ENCODE results near the gene DDX19B. TPM values are rescaled to one million over a fixed set of nuclear protein-coding genes. Genes with fewer than 3 reads are reported as not detected.
"Not testable (repeated sequence)": the region's sequence is repeated elsewhere in the genome, so short reads cannot be mapped to it uniquely, and the experiment has no call there.

Gene DDX19B
- 10 to 100 TPM; 29.8 to 32.3 TPM for total RNA-seq

DNA sequence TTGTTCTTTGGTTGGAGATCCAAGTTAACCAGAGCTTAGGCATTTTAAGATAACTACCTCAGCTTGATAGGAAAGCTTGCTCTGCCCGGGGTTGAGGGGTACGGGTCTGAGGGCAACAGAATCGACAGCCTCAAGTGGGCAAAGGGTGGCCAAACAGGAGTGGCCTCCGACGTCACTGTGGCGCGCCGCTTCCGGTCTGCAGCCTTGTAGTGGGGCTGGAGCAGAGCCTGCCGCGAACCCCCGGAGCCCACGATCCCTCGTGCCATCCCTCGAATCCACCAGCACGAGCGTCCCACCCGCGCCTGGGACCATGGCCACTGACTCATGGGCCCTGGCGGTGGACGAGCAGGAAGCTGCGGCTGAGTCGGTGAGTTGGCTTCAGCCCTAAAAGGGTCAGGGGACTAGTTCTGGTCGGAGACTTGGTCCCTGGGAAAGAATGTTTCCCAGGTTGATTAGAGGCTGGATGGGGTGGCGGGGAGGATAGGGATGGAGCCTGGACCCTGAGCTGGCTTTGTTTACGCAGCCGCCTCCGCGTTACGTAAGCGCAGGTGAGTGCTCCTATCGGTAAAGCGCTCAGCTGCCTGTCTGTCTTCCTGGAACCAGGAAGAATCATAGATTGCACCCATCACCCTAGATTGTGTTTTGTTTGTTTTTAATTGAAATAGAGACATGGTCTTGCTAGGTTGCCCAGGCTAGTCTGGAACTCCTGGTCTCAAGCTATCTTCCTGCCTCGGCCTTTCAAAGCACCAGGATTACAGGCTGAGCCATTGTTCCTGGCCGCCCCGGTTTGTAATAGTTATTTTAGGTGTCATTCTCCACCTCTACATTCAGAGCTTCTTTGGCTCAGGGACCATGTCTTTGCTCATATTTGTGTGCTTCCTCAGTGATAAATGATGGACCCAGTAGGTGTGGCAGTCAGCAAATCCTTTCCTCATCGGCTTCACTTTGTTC, at the start of gene DDX19B:
Gene DDX19B (plus strand): TSS at position 199 of the 951 bp plus-strand sequence. CDS start 112 bp downstream, at position 311.
- Mint-ChIP-seq H3K27ac (peak within 1 kb of the TSS; percentile 84), H3K9me3 (peaks cover 9% of the 10 kb centered on the region)
- ATAC-seq (ENCODE audit: low read depth) = peak; percentile 86

DNA sequence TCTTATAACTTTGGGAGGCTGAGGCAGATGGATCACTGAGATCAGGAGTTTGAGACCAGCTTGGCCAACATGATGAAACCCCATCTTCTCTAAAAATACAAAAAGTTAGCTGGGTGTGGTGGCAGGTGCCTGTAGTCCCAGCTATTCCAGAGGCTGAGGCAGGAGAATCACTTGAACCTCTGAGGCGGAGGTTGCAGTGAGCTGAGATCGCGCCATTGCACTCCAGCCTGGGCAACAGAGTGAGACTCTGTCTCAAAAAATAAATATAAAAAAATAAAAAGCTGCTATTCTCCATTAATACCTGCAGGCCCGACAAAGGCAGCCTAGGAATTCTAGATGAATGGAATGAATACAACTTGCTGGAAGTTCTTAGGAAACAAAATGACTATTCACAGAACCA, 49.3 kb upstream of the DDX19B start:
- POLR2A ChIA-PET = not testable (repeated sequence)

More for the DNA sequence above, at the start of gene DDX19B:
- H3K36me3 Mint-ChIP-seq = peaks cover 25% of the 10 kb centered on the region
- peaks cover 23% of the 10 kb centered on the region for H3K4me1 Mint-ChIP-seq
- H3K27me3 Mint-ChIP-seq = no peaks in the 10 kb centered on the region
- peak; percentile 77 for DNase-seq
- H3K4me3 Mint-ChIP-seq = peak within 1 kb of the TSS; percentile 95
- POLR2A ChIA-PET = interaction anchor here (0.5 to 3.6 kb wide), 13 partner anchors 8 to 224 kb away, joined by 3 to 59 read pairs (median 3); partner anchors contain the start of genes AARS1, COG4 and DDX19A

DNA sequence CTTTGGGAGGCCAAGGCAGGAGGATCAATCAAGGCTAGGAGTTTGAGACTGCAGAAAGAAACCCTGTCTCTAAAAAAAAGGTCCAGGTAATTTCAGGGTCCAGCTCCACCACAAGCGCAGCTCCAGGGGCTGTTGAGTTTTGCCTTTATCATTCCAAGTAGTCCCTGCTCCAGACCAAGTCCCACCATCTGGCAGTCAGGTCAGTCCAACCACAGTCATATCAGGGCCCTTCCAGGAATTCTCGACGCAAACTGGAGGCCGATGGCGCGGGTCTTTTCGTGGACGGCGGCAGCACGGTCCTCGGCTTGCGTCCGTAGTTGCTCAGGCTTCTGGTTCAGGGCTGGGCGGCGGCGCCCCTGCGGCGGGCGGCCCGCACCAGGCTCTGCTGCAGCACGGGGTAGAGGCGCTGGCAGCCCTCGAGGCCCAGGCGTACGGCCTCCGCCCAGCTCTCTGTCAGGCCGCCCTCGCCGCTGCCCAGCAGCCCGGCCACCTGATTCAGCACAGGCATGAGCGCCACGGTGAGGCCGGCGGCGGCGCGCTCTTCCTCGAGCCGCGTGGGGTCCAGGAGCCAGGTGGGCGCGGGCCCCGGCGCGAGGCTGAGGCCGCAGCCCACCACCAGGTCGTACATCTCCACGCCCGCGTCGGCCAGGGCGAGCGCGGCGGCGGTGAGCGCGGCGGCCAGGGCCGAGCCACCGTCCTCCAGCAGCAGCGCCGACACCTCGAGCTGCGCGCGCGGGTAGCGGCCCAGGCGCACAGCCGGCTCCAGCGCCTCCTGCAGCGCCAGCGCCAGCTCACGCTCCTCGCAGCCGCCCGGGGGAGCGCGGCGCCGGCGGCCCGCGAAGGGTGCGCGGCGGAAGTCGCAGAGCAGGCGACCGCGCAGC, 48.0 kb upstream of the DDX19B start:
- Mint-ChIP-seq H3K27ac (peak overlapping the region; percentile 84), H3K4me1 (peaks cover 14% of the 10 kb centered on the region), H3K27me3 (no peaks in the 10 kb centered on the region), H3K4me3 (peak overlapping the region; percentile 83), H3K36me3 (peaks cover 24% of the 10 kb centered on the region), H3K9me3 (no peaks in the 10 kb centered on the region)
- peak; percentile 60 for ATAC-seq (ENCODE audit: low read depth)
- no peak for DNase-seq
- POLR2A ChIA-PET = interaction anchor here (0.7 to 2.9 kb wide), 8 partner anchors 16 to 298 kb away, joined by 3 to 21 read pairs (median 4); partner anchors contain the start of genes AARS1, DDX19A and DDX19B

More for the DNA sequence above, 49.3 kb upstream of the DDX19B start:
- not testable (repeated sequence) for ATAC-seq (ENCODE audit: low read depth); H3K27me3 Mint-ChIP-seq; DNase-seq; H3K9me3 Mint-ChIP-seq
- Mint-ChIP-seq H3K27ac (peak overlapping the region; percentile 73), H3K36me3 (peaks cover 22% of the 10 kb centered on the region), H3K4me3 (peak overlapping the region; percentile 76), H3K4me1 (peaks cover 15% of the 10 kb centered on the region)

DNA sequence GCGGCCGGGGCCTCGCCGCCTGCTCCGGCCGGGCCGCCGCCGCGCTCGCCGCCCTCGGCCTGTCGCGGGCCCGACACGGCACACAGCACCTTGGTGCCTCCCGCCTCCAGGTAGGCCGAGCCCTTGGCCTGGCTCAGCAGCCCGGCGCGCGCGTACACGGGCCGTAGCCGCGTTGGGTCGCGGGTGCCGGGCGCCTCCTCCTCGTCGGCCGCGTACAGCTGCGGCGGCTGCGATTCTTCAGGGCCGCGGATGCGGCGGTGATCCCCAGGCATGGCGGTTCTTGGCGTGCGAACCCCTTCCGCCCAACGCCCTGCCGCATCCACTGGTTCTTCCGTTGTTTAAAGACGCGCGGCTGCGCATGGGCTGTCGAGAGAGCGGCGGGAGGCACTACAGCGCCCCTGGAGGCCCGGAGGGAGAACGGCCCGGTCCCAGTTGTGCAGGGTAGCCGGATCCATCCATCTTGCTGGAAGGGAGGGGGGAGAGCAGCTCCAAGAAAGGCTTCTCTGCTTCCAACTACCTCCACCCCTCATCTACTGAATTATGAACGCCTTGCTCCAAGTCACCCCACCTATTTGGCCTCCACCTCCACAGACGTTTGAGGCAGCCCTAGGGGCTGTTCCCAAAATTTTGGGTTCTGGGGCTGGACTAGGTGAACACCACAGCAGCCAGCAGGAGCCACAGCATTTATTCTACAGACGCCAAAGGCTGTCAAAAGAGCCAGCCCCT, 47.2 kb upstream of the DDX19B start, which contains the start of gene EXOSC6:
Gene EXOSC6 (minus strand): TSS at position 312 of the 726 bp plus-strand sequence. CDS start 40 bp downstream, at position 272.
- Mint-ChIP-seq H3K27ac (peak within 1 kb of the TSS; percentile 92), H3K36me3 (peaks cover 24% of the 10 kb centered on the region), H3K9me3 (no peaks in the 10 kb centered on the region), H3K4me1 (peaks cover 14% of the 10 kb centered on the region), H3K27me3 (no peaks in the 10 kb centered on the region), H3K4me3 (peak within 1 kb of the TSS; percentile 88)
- POLR2A ChIA-PET = interaction anchor here (0.6 to 2.9 kb wide), 9 partner anchors 16 to 297 kb away, joined by 3 to 21 read pairs (median 3); partner anchors contain the start of genes AARS1, COG4, DDX19A and DDX19B
- DNase-seq (peak; percentile 93), ATAC-seq (ENCODE audit: low read depth) (peak; percentile 86)

DNA sequence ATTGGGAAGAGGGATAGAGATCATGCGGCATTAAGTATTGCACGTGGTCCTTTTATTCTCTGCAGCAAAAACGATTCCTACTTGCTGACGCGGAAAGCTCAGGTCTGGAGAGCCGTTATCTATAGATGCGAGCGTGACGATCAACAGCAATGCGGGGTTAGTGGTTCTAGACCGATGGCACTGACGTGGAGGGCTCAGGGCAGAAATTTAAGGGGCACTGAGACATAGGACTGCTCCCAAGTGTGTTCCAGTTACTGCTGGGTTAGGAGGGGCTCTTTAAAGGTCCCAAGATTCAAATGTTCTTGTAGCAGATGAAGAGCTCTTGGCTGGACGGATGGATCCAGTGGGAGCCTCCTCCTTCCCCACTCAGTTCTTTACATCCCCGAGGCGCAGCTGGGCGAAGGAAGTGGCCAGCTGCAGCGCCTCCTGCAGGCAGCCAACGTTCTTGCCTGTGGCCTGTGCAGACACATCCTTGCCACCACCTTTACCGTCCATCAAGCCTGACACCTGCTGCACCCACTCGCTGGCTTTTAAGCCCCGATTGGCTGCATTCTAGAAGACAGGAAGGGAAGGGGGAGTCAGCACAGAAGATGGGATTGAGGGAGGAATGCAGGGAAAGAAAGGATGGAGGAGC, 46.5 kb upstream of the DDX19B start:
- Mint-ChIP-seq H3K4me1 (peaks cover 14% of the 10 kb centered on the region), H3K27me3 (no peaks in the 10 kb centered on the region), H3K36me3 (peaks cover 24% of the 10 kb centered on the region), H3K27ac (peak overlapping the region; percentile 92), H3K9me3 (no peaks in the 10 kb centered on the region), H3K4me3 (peak overlapping the region; percentile 88)
- DNase-seq = peak; percentile 47
- POLR2A ChIA-PET = interaction anchor here (0.6 to 2.9 kb wide), 7 partner anchors 15 to 271 kb away, joined by 3 to 21 read pairs (median 3); partner anchors contain the start of genes AARS1, COG4 and DDX19A
- no peak for ATAC-seq (ENCODE audit: low read depth)

DNA sequence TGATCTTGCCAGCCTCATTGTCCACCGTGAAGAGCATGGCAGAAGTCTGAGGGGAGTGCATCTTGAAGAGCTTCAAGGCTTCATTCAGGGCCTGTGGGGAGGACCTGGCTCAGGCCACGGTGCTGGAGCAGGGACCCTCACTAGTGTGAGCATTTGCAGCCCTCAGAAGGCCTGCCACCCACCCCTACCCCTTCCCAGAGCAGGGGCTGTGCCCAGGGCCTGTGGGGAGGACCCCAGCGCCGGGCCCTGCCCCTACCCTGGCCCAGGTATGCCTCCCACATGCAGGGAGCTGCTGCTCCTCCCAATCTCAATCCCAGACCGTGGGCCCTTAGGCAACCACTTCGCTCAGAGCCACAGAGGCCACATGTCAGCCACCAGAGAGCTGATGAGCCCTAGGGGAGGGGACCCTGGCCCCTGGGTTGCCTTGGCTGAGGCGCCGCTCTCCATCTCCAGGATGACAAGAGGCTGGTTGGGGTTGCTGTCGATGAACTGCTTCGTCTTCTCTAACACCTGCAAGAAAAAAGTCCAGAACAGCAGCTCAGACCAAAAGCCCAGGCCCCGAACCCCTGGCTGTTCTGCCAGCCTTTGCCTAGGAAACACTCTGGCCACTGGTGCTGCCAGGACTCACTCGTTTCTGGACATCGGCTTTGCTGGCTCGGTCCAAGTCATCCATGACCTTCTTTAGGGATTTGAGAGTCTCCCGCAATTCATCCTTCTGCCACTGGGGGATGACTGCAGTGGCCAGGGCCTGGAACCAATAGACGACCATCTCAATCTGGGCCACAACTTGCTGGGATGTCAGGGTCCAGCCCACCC, 45.5 kb upstream of the DDX19B start:
- no peaks in the 10 kb centered on the region for H3K9me3 Mint-ChIP-seq

DNA sequence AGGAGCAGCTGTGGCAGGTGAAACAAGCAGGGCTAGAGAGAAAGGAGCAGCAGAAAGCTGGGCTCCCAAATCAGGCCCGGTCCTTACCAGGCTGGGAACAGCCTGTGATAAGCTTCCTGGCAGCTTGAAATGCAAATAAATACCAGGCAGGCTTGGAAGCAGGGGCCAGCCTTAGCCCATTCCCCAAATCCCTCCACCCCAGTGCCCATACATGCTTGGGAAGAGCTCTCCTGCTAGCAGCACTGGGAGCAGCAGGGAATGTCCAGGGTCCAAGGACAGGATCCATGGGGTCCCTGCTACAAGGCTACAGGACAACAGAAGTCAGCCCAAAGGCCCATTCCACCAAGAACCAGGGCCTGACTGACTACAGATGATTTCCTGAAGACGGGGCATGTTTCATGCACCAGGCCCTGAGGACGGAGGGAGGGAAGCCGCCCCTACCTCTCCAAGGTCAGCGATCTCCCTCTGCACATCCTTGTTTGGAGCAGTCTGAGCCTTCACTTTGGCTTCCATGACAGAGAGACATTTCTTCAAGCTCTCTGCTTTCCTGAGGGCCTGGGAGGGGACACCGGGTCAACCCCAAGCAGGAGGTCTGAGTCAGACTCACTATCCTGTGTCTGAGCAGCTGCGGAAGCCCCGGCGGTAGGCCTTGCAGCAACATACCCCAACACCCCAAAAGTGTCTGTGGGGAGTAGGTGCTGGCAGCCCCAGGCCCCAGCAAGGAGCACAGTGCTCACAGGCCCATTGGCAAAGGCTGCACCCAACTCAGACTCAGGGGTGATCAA, 44.6 kb upstream of the DDX19B start:
- Mint-ChIP-seq H3K27ac (peak overlapping the region; percentile 21), H3K27me3 (no peaks in the 10 kb centered on the region), H3K36me3 (peaks cover 24% of the 10 kb centered on the region), H3K4me3 (no peak overlapping the region), H3K4me1 (peaks cover 9% of the 10 kb centered on the region), H3K9me3 (no peaks in the 10 kb centered on the region)
- DNase-seq (no peak), ATAC-seq (ENCODE audit: low read depth) (no peak)
- POLR2A ChIA-PET = no interaction called here

More for the DNA sequence above, 45.5 kb upstream of the DDX19B start:
- peaks cover 12% of the 10 kb centered on the region for H3K4me1 Mint-ChIP-seq
- H3K27me3 Mint-ChIP-seq = no peaks in the 10 kb centered on the region
- DNase-seq (no peak), ATAC-seq (ENCODE audit: low read depth) (no peak)
- peaks cover 23% of the 10 kb centered on the region for H3K36me3 Mint-ChIP-seq
- POLR2A ChIA-PET = no interaction called here
- H3K4me3 Mint-ChIP-seq = no peak overlapping the region
- H3K27ac Mint-ChIP-seq = peak overlapping the region; percentile 21

DNA sequence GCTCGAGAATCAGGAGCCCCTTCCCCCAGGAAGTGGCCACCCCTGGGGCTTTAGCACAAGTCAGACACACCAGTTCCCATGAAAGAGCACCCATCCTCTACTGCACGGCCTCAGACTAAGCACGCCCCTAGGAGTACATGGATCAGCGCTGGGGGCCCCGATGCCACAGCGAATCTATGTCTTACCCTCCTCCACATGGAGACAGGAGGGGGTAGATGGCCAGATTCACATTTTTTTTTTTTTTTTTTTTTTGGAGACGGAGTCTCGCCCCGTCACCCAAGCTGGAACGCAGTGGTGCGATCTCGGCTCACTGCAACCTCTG, 44.1 kb upstream of the DDX19B start:
- no peak for DNase-seq
- no peak for ATAC-seq (ENCODE audit: low read depth)
- peaks cover 6% of the 10 kb centered on the region for H3K4me1 Mint-ChIP-seq
- H3K36me3 Mint-ChIP-seq = peaks cover 21% of the 10 kb centered on the region
- POLR2A ChIA-PET = no interaction called here
- H3K27me3 Mint-ChIP-seq = no peaks in the 10 kb centered on the region
- no peak overlapping the region for H3K27ac Mint-ChIP-seq
- no peak overlapping the region for H3K4me3 Mint-ChIP-seq
- H3K9me3 Mint-ChIP-seq = no peaks in the 10 kb centered on the region

DNA sequence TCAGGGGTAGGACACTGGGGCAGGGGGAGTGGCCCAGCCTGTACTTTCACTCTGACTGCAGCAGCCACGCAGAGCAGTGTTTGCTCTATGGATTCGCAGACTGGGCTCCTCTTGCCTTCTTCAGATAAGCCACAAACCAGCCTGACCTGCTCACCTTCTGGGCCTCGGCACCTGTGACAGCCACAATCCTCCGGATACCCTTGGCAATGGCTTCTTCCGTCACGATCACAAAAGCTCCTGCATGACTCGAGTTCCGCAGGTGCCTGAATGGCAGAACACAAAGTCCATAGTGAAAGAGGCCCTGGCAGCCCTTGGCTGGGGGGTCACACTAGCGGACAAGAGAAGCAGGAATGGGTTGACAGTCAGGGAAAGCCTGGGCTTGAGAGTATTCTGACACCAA, 43.4 kb upstream of the DDX19B start:
- ATAC-seq (ENCODE audit: low read depth) (no peak), DNase-seq (no peak)
- no peaks in the 10 kb centered on the region for H3K27me3 Mint-ChIP-seq
- peaks cover 3% of the 10 kb centered on the region for H3K4me1 Mint-ChIP-seq
- no peaks in the 10 kb centered on the region for H3K9me3 Mint-ChIP-seq
- no peak overlapping the region for H3K27ac Mint-ChIP-seq
- POLR2A ChIA-PET = no interaction called here
- H3K4me3 Mint-ChIP-seq = no peak overlapping the region
- peaks cover 17% of the 10 kb centered on the region for H3K36me3 Mint-ChIP-seq

DNA sequence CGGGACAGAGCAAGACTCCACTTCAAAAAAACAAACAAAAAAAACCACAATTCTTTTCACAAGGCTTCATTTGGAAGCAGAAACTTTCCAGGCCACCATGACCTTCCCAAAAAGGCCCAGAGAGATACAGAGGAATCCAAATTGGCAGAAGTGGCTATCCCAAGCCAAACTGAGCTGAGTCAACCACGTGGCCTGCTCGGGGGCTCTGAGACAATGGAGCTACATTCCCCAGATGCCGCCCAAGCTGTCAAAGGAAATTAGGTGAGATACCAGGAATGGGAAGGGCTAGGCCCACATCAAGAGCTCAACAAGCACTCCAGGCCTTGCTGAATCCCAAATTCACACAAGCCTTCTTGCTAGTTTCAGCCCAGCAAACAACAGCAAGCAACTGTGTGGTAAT, 41.6 kb upstream of the DDX19B start:
- H3K27ac Mint-ChIP-seq = no peak overlapping the region

DNA sequence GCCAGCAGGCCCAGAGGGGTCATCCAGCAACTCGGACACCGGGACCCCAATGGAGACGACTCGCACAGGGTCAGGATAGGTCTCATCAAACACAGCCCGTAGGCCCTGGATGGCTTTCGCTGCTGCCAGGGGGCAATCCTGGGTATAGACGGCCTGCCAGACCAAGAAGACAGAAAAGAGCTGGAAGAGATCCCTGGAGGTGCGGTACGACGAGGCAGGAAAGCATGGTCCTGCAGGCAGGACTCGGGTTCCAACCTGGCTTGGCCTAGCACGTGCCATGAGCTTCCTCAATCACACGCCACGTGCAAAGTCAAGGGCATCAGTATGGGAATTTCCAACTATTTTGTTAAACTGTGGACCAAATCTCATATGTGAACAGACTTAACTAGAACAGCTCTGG, 40.9 kb upstream of the DDX19B start:
- H3K4me1 Mint-ChIP-seq = no peaks in the 10 kb centered on the region
- H3K9me3 Mint-ChIP-seq = no peaks in the 10 kb centered on the region
- H3K36me3 Mint-ChIP-seq = peaks cover 19% of the 10 kb centered on the region
- ATAC-seq (ENCODE audit: low read depth) (no peak), DNase-seq (no peak)
- no peak overlapping the region for H3K4me3 Mint-ChIP-seq
- H3K27ac Mint-ChIP-seq = no peak overlapping the region
- no peaks in the 10 kb centered on the region for H3K27me3 Mint-ChIP-seq
- POLR2A ChIA-PET = interaction anchor here (1.0 kb wide), 1 partner anchor 31 kb away, joined by 4 read pairs; the partner anchor contains the start of gene AARS1

More for the DNA sequence above, 41.6 kb upstream of the DDX19B start:
- Mint-ChIP-seq H3K9me3 (no peaks in the 10 kb centered on the region), H3K4me3 (no peak overlapping the region), H3K36me3 (peaks cover 15% of the 10 kb centered on the region), H3K4me1 (no peaks in the 10 kb centered on the region), H3K27me3 (no peaks in the 10 kb centered on the region)
- POLR2A ChIA-PET = no interaction called here
- DNase-seq (no peak), ATAC-seq (ENCODE audit: low read depth) (no peak)

Data from activated naive CD8-positive, alpha-beta T cell treated with anti-CD3 and anti-CD28 coated beads, Interleukin-2, amount 10 ng/mL, durations not matched to agents 7 days and 5 days (primary cell).